RWPE1 (cell line): Measurements from ENCODE around the gene DCD.

Source experiments
- CTCF ChIA-PET: fragments of 350-600 bp; sonication (Branson Sonifier 250); formaldehyde crosslinking; extraction: SDS; loops from one replicate; lab custom pipeline; 2021; lab: Yijun Ruan, JAX
- POLR2A ChIA-PET: fragments of 400-600 bp; formaldehyde crosslinking; extraction: SDS; loops from one replicate; lab custom pipeline; 2020; ENCODE audit warnings: antibody characterized with exemption; ENCODE audit not compliant: low non-redundant PET; lab: Yijun Ruan, JAX
- DNase-seq: peaks from one replicate; pipeline ENCODE4 v3.0.0; 2012; ENCODE audit warnings: low spot score
- H3K27ac ChIP-seq: fragments of 450-650 bp; 2 replicates; pipeline ENCODE4 v1.5.1; 2017
- TF ChIP-seq, protein P1 (sequence below): fragments of 450-650 bp; conservative IDR thresholded peaks from 2 replicates; pipeline ENCODE4 v1.5.1; 2017; ENCODE audit warnings: low read depth, mild to moderate bottlenecking

DCD gene

GRCh38 chr12:54684636-54685630 lies 36.8 kb upstream of the DCD start:
- no peak overlapping the region for H3K27ac ChIP-seq
- CTCF ChIA-PET = interaction anchor here (1.1 kb wide), 1 partner anchor 17 kb away, joined by 4 read pairs; no protein-coding TSS in a partner anchor
- TF ChIP-seq, protein P1, sequence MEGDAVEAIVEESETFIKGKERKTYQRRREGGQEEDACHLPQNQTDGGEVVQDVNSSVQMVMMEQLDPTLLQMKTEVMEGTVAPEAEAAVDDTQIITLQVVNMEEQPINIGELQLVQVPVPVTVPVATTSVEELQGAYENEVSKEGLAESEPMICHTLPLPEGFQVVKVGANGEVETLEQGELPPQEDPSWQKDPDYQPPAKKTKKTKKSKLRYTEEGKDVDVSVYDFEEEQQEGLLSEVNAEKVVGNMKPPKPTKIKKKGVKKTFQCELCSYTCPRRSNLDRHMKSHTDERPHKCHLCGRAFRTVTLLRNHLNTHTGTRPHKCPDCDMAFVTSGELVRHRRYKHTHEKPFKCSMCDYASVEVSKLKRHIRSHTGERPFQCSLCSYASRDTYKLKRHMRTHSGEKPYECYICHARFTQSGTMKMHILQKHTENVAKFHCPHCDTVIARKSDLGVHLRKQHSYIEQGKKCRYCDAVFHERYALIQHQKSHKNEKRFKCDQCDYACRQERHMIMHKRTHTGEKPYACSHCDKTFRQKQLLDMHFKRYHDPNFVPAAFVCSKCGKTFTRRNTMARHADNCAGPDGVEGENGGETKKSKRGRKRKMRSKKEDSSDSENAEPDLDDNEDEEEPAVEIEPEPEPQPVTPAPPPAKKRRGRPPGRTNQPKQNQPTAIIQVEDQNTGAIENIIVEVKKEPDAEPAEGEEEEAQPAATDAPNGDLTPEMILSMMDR = no peak
- DNase-seq = no peak
- POLR2A ChIA-PET = no interaction called here

DNA sequence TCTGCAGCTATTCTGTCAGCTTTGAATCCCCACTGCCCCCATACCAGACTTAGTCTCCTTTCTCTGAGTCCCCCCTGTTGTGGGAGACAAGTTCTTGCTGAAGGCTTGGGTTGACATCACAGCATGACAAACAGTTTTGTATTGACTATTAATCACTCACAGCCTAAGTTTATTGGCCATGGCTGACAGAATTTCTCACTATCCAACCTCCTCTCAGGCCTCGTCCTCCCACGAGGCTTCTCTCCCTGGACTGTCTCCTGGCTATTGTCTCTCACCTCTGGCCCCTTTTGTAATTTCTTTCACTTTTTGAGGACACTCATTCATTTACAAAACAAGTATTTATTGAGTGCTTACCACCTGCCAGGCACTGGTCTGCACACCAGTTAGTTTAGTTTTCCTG lies 35.2 kb upstream of the DCD start:
- CTCF ChIA-PET = no interaction called here
- no peak for DNase-seq
- no peak overlapping the region for H3K27ac ChIP-seq
- POLR2A ChIA-PET = no interaction called here
- TF ChIP-seq, protein P1 = no peak

GRCh38 chr12:54682674-54683073 lies 34.5 kb upstream of the DCD start:
- TF ChIP-seq, protein P1 = no peak
- no peak for DNase-seq
- no peak overlapping the region for H3K27ac ChIP-seq
- ChIA-PET CTCF (no interaction called here), POLR2A (interaction anchor here (0.6 kb wide), 1 partner anchor 139 kb away, joined by 3 read pairs; no protein-coding TSS in a partner anchor)

DNA sequence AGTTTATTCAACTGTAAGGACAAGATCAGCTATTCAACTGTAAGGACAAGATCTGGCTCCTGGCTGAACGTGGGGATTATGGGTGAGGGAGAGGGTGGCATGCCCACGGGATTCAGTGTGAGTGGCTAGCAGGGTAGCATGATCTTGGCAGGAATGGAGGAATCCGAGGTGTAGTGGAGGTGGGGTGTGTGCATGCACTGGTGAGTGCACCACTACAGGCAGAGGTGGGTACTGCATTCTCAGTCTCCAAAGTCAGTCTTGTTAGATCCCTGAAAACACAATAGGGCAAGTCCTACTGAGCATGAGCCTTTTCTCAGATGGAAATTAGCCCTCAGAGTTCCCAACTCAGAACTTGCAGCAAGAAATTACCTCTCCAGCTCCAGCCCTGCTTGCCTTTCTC lies 32.2 kb upstream of the DCD start:
- CTCF ChIA-PET = interaction anchor here (0.6 to 1.5 kb wide), 3 partner anchors 22 to 524 kb away, joined by 4 read pairs; no protein-coding TSS in a partner anchor
- DNase-seq = peak; percentile 37

GRCh38 chr12:54678131-54678530 lies 30.0 kb upstream of the DCD start:
- DNase-seq = no peak
- TF ChIP-seq, protein P1 = no peak
- ChIA-PET POLR2A (no interaction called here), CTCF (no interaction called here)
- no peak overlapping the region for H3K27ac ChIP-seq

More for the DNA sequence above, 32.2 kb upstream of the DCD start:
- no peak overlapping the region for H3K27ac ChIP-seq
- POLR2A ChIA-PET = no interaction called here
- TF ChIP-seq, protein P1 = peak; percentile 24; the same call in 1 of the 2 replicates

DNA sequence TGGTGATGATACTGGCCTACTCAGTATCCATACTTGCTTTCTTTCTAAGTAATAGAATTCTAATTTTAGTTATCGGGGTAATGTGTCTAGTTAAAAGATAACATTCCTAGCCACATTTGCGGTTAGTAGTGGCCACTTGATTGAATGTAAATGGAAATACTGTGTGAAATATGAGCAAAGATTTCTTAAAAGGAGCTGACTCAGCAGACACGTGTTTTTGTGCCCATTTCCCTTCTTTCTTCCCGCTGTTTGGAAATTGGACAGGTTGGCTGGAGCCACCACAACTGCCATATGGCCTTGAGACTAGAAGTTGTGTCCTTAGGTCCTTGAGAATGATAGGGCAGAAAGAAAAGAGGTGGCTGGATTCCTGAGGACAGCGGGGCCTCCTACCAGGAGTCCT lies 19.8 kb upstream of the DCD start:
- CTCF ChIA-PET = interaction anchor here (0.7 kb wide), 1 partner anchor 163 kb away, joined by 4 read pairs; no protein-coding TSS in a partner anchor
- no peak for DNase-seq
- H3K27ac ChIP-seq = no peak overlapping the region
- TF ChIP-seq, protein P1 = no peak
- POLR2A ChIA-PET = no interaction called here
